HEK293 (cell line): Measurements from ENCODE around the gene PLLP.

Experiments
- CTCF ChIA-PET: fragments of 350-600 bp; formaldehyde crosslinking; extraction: SDS; loops from one replicate; lab custom pipeline; 2021; ENCODE audit warnings: antibody characterized with exemption; lab: Yijun Ruan, JAX
- POLR2A ChIA-PET: fragments of 300-600 bp; formaldehyde crosslinking; extraction: SDS; loops from one replicate; lab custom pipeline; 2020; ENCODE audit warnings: antibody characterized with exemption, inconsistent platforms; lab: Yijun Ruan, JAX
- H3K27ac ChIP-seq: fragments of 200-500 bp; sonication (Bioruptor generic); 2 replicates; pipeline ENCODE4 v1.5.1; 2014; ENCODE audit warnings: low read depth, low read length, control low read depth, inconsistent platforms; ENCODE audit errors: extremely low read depth
- H3K36me3 ChIP-seq, 2 experiments: fragments of 200-500 bp in 1 of 2; sonication (Bioruptor generic) in 1 of 2; 1 replicate in 1 of 2; 2 replicates in 1 of 2; pipeline ENCODE4 v1.5.1; 2014 to 2017; ENCODE audit warnings: inconsistent platforms in 2 of 2, low read length in 2 of 2; ENCODE audit not compliant: control insufficient read depth in 2 of 2, insufficient read depth in 1 of 2
- H3K4me1 ChIP-seq: fragments of 200-500 bp; sonication (Bioruptor generic); 2 replicates; pipeline ENCODE4 v1.5.1; 2014; ENCODE audit warnings: mild to moderate bottlenecking, low read length, inconsistent platforms; ENCODE audit not compliant: control insufficient read depth, insufficient read depth
- H3K4me3 ChIP-seq: 2 replicates; pipeline ENCODE4 v1.5.1; 2011; ENCODE audit warnings: low read depth, mild to moderate bottlenecking, control low read depth, low read length, moderate library complexity
- H3K9me3 ChIP-seq: fragments of 200-500 bp; sonication (Bioruptor generic); 2 replicates; pipeline ENCODE4 v1.5.1; 2014; ENCODE audit warnings: low read depth, low read length, inconsistent platforms; ENCODE audit not compliant: control insufficient read depth, insufficient read depth
- HIC1 ChIP-seq: fragments of 450-650 bp; formaldehyde crosslinking; IDR thresholded peaks from 2 replicates; pipeline ENCODE4 v1.5.1; 2016; ENCODE audit warnings: missing biosample characterization, missing genetic modification characterization
- PRDM1 ChIP-seq: fragments of 450-650 bp; formaldehyde crosslinking; IDR thresholded peaks from 2 replicates; pipeline ENCODE4; 2016; ENCODE audit warnings: missing biosample characterization, missing genetic modification characterization
- SP3 ChIP-seq: fragments of 450-650 bp; formaldehyde crosslinking; IDR thresholded peaks from 2 replicates; pipeline ENCODE4 v1.5.1; 2016; ENCODE audit warnings: missing biosample characterization, missing genetic modification characterization
- ZNF112 ChIP-seq: fragments of 450-650 bp; formaldehyde crosslinking; IDR thresholded peaks from 2 replicates; pipeline ENCODE4 v1.5.0; 2017; ENCODE audit warnings: missing biosample characterization, missing genetic modification characterization
- ZNF140 ChIP-seq: fragments of 450-650 bp; formaldehyde crosslinking; IDR thresholded peaks from 2 replicates; pipeline ENCODE4 v1.5.1; 2016; ENCODE audit warnings: missing biosample characterization, missing genetic modification characterization
- ZNF24 ChIP-seq: fragments of 450-650 bp; formaldehyde crosslinking; IDR thresholded peaks from 2 replicates; pipeline ENCODE4 v1.5.1; 2016; ENCODE audit warnings: missing biosample characterization, missing genetic modification characterization
- ZNF660 ChIP-seq: fragments of 450-650 bp; IDR thresholded peaks from 2 replicates; pipeline ENCODE4 v1.5.1; 2018; ENCODE audit warnings: missing biosample characterization, mild to moderate bottlenecking, missing genetic modification characterization
- ZNF664 ChIP-seq: fragments of 450-650 bp; formaldehyde crosslinking; IDR thresholded peaks from 2 replicates; pipeline ENCODE4 v1.5.1; 2016; ENCODE audit warnings: missing biosample characterization, missing genetic modification characterization
- TF ChIP-seq, protein P1 (sequence below): fragments of 450-650 bp; formaldehyde crosslinking; IDR thresholded peaks from 2 replicates; pipeline ENCODE4 v1.5.1; 2016; ENCODE audit warnings: missing biosample characterization, missing genetic modification characterization

The PLLP gene

GRCh38 chr16:57318240-57318970 is 33.9 kb upstream of the PLLP start:
- ChIA-PET POLR2A (no interaction called here), CTCF (interaction anchor here (0.9 kb wide), 1 partner anchor 18 kb away, joined by 4 read pairs; no protein-coding TSS in a partner anchor)
- Histone ChIP-seq H3K9me3 (no peaks in the 10 kb centered on the region), H3K4me3 (no peak overlapping the region), H3K4me1 (no peaks in the 10 kb centered on the region), H3K27ac (no peak overlapping the region), H3K36me3 (no peaks in the 10 kb centered on the region)
- TF ChIP-seq ZNF112 (tag by site-specific recombination), result no peak

- no peak overlapping the region for H3K4me3 ChIP-seq
- H3K9me3 ChIP-seq, result no peaks in the 10 kb centered on the region
- ChIA-PET CTCF (interaction anchor here (1.5 to 2.5 kb wide), 2 partner anchors 9 to 101 kb away, joined by 4 to 16 read pairs; no protein-coding TSS in a partner anchor), POLR2A (no interaction called here)
- TF ChIP-seq ZNF140 (tag by site-specific recombination) (no peak), PRDM1 (peak; percentile 28; the same call in 1 of the 2 replicates), ZNF24 (no peak), SP3 (tag by site-specific recombination) (no peak)
- TF ChIP-seq, protein P1, sequence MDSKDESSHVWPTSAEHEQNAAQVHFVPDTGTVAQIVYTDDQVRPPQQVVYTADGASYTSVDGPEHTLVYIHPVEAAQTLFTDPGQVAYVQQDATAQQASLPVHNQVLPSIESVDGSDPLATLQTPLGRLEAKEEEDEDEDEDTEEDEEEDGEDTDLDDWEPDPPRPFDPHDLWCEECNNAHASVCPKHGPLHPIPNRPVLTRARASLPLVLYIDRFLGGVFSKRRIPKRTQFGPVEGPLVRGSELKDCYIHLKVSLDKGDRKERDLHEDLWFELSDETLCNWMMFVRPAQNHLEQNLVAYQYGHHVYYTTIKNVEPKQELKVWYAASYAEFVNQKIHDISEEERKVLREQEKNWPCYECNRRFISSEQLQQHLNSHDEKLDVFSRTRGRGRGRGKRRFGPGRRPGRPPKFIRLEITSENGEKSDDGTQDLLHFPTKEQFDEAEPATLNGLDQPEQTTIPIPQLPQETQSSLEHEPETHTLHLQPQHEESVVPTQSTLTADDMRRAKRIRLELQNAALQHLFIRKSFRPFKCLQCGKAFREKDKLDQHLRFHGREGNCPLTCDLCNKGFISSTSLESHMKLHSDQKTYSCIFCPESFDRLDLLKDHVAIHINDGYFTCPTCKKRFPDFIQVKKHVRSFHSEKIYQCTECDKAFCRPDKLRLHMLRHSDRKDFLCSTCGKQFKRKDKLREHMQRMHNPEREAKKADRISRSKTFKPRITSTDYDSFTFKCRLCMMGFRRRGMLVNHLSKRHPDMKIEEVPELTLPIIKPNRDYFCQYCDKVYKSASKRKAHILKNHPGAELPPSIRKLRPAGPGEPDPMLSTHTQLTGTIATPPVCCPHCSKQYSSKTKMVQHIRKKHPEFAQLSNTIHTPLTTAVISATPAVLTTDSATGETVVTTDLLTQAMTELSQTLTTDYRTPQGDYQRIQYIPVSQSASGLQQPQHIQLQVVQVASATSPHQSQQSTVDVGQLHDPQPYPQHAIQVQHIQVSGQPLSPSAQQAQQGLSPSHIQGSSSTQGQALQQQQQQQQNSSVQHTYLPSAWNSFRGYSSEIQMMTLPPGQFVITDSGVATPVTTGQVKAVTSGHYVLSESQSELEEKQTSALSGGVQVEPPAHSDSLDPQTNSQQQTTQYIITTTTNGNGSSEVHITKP, result 0 out of 2 replicates have a peak, but pooled peaks have one; percentile 25
- H3K36me3 ChIP-seq, result no peaks in the 10 kb centered on the region
- no peak overlapping the region for H3K27ac ChIP-seq
- no peaks in the 10 kb centered on the region for H3K4me1 ChIP-seq
Observed at GRCh38 chr16:57316390-57317017, 32.0 kb upstream of the PLLP start.

DNA sequence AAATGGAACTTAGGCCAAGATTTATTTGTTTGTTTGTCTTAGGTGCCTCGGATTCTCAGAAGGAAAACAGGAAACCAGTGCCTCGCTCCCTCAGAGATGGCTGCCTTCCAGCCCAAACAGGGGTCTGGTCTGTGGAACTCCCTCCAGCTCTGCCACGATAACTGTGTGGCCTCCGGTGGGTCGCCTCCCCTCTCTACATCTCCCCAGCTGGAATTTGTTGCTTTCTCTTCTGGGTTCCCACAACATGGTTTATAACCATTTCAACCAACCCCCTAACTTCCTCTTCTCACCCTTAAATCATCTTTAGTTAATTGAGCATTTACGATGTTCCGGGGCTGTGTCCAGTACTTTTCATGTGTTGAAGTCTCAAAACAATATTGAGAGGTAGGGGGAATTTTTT is 30.9 kb upstream of the PLLP start:
- Histone ChIP-seq H3K27ac (no peak overlapping the region), H3K4me1 (no peaks in the 10 kb centered on the region), H3K4me3 (no peak overlapping the region), H3K36me3 (no peaks in the 10 kb centered on the region), H3K9me3 (no peaks in the 10 kb centered on the region)
- TF ChIP-seq ZNF664 (peak; percentile 36; the same call in 1 of the 2 replicates), ZNF660 (no peak)
- POLR2A ChIA-PET, result no interaction called here
- CTCF ChIA-PET, result interaction anchor here (2.5 kb wide), 1 partner anchor 103 kb away, joined by 16 read pairs; no protein-coding TSS in a partner anchor

- Histone ChIP-seq H3K36me3 (no peaks in the 10 kb centered on the region), H3K9me3 (no peaks in the 10 kb centered on the region), H3K4me1 (no peaks in the 10 kb centered on the region), H3K4me3 (no peak overlapping the region)
- CTCF ChIA-PET, result interaction anchor here (0.6 to 1.1 kb wide), 3 partner anchors 15 to 108 kb away, joined by 3 to 5 read pairs (median 4); no protein-coding TSS in a partner anchor
- TF ChIP-seq HIC1 (tag by site-specific recombination) (no peak), PRDM1 (peak; percentile 89)
- TF ChIP-seq, all 188 proteins: peak for 1
- H3K27ac ChIP-seq, result no peak overlapping the region
- POLR2A ChIA-PET, result no interaction called here
Observed at GRCh38 chr16:57314161-57314785, 29.8 kb upstream of the PLLP start.
